GM18868 (cell line): ENCODE results near the gene MAPKAP1.

Experiments used
- ATAC-seq: cut with Tn5 transposase; IDR thresholded peaks from one replicate; pipeline ENCODE4 v1.9.1; 2021; ENCODE audit warnings: mild to moderate bottlenecking, moderate library complexity; ENCODE audit not compliant: unreplicated experiment

Gene MAPKAP1

GRCh38 chr9:125646217-125646616 is 60.8 kb downstream of the MAPKAP1 start:
- ATAC-seq = no peak

- no peak for ATAC-seq
Observed at GRCh38 chr9:125644819-125645507, 62.0 kb downstream of the MAPKAP1 start.

- no peak for ATAC-seq
Observed at GRCh38 chr9:125642311-125642710, 64.7 kb downstream of the MAPKAP1 start.

GRCh38 chr9:125639057-125639456 is 68.0 kb downstream of the MAPKAP1 start:
- no peak for ATAC-seq

GRCh38 chr9:125638239-125639045 is 68.6 kb downstream of the MAPKAP1 start:
- ATAC-seq = no peak

GRCh38 chr9:125637241-125637640 is 69.8 kb downstream of the MAPKAP1 start:
- no peak for ATAC-seq

GRCh38 chr9:125635888-125636287 is 71.1 kb downstream of the MAPKAP1 start:
- no peak for ATAC-seq

GRCh38 chr9:125634040-125634717 is 72.8 kb downstream of the MAPKAP1 start:
- ATAC-seq = no peak

- no peak for ATAC-seq
Observed at GRCh38 chr9:125633116-125633745, 73.8 kb downstream of the MAPKAP1 start.

GRCh38 chr9:125632321-125633115 is 74.5 kb downstream of the MAPKAP1 start:
- peak; percentile 62 for ATAC-seq

GRCh38 chr9:125631391-125632085 is 75.5 kb downstream of the MAPKAP1 start:
- ATAC-seq = no peak

GRCh38 chr9:125630436-125630835 is 76.6 kb downstream of the MAPKAP1 start:
- no peak for ATAC-seq

- no peak for ATAC-seq
Observed at GRCh38 chr9:125629446-125629845, 77.6 kb downstream of the MAPKAP1 start.

GRCh38 chr9:125626187-125626586 is 80.8 kb downstream of the MAPKAP1 start:
- ATAC-seq = no peak

GRCh38 chr9:125621170-125621569 is 85.8 kb downstream of the MAPKAP1 start:
- no peak for ATAC-seq

GRCh38 chr9:125620216-125620615 is 86.8 kb downstream of the MAPKAP1 start:
- no peak for ATAC-seq

- no peak for ATAC-seq
Observed at GRCh38 chr9:125617087-125617486, 89.9 kb downstream of the MAPKAP1 start.

GRCh38 chr9:125613141-125613540 is 93.9 kb downstream of the MAPKAP1 start:
- no peak for ATAC-seq

GRCh38 chr9:125612616-125613015 is 94.4 kb downstream of the MAPKAP1 start:
- ATAC-seq = no peak
